ENCODE results near the gene CCDC24. TPM values are rescaled to one million over a fixed set of nuclear protein-coding genes. Genes with fewer than 3 reads are reported as not detected.
A peak's percentile ranks its signal among the peaks of the same experiment; 100 is the strongest.

CCDC24 gene
- total RNA-seq, 1 experiment from 2014 or later, result 5.2 TPM

- in situ Hi-C loops (cut with HindIII; ENCODE audit: low pct_unique_long_range_greater_than_20kb, low sequenced_read_pairs), result no loop called here
- no peak for DNase-seq (ENCODE audit: low read depth, low spot score)
Measured at GRCh38 chr1:43990271-43991199, 864 bp upstream of the CCDC24 start.

GRCh38 chr1:43991200-43991475, 261 bp upstream of the CCDC24 start:
- in situ Hi-C loops (cut with HindIII; ENCODE audit: low pct_unique_long_range_greater_than_20kb, low sequenced_read_pairs), result no loop called here
- DNase-seq (ENCODE audit: low read depth, low spot score), result no peak

DNA sequence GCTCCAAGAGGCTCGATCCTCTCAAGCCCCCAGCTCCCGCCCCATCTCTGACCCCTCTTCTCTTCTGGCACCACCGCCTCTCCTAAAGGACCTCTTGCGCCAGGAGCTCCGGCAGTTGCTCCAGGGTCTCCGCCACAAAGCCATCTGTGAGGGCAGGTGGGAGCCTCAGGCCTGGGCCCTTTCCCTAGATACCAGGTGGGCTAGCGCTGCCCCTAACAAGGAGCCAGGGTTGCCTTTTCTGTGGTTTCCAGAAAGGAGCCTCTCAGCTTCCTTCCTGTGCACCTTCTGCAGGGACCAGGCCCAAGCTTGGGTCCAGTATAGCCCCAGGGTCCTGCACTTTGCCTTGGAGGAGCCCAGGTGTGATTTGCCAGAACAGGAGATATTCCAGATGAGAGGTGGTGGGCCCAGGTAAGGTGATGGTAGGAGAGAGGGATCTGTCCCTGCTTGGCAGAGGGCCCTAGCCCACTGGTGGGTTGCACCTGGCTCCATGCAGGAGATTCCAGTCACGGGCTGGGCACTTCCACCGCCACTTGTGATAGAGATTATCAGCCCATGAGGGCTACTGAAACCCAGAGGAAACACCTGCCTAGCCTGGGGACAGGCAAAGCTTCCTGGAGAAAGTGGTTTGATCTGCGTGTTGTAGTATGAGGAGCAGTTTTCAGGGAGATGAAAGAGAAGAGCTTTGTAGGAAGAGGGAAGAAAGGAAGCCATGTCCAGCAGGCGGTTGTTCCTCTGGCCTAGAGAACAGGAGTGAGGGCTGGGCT, 1.0 kb downstream of the CCDC24 start:
- no peak for DNase-seq (ENCODE audit: low read depth, low spot score)
- in situ Hi-C loops (cut with HindIII; ENCODE audit: low pct_unique_long_range_greater_than_20kb, low sequenced_read_pairs), result no loop called here

GRCh38 chr1:43993206-43993914, 2.0 kb downstream of the CCDC24 start:
- in situ Hi-C loops (cut with HindIII; ENCODE audit: low pct_unique_long_range_greater_than_20kb, low sequenced_read_pairs), result no loop called here
- no peak for DNase-seq (ENCODE audit: low read depth, low spot score)

GRCh38 chr1:43994071-43994470, 2.7 kb downstream of the CCDC24 start:
- in situ Hi-C loops (cut with HindIII; ENCODE audit: low pct_unique_long_range_greater_than_20kb, low sequenced_read_pairs), result no loop called here
- DNase-seq (ENCODE audit: low read depth, low spot score), result no peak

- in situ Hi-C loops (cut with HindIII; ENCODE audit: low pct_unique_long_range_greater_than_20kb, low sequenced_read_pairs), result no loop called here
- peak; percentile 66 for DNase-seq (ENCODE audit: low read depth, low spot score)
Measured at GRCh38 chr1:43994794-43995790, 3.7 kb downstream of the CCDC24 start.

DNA sequence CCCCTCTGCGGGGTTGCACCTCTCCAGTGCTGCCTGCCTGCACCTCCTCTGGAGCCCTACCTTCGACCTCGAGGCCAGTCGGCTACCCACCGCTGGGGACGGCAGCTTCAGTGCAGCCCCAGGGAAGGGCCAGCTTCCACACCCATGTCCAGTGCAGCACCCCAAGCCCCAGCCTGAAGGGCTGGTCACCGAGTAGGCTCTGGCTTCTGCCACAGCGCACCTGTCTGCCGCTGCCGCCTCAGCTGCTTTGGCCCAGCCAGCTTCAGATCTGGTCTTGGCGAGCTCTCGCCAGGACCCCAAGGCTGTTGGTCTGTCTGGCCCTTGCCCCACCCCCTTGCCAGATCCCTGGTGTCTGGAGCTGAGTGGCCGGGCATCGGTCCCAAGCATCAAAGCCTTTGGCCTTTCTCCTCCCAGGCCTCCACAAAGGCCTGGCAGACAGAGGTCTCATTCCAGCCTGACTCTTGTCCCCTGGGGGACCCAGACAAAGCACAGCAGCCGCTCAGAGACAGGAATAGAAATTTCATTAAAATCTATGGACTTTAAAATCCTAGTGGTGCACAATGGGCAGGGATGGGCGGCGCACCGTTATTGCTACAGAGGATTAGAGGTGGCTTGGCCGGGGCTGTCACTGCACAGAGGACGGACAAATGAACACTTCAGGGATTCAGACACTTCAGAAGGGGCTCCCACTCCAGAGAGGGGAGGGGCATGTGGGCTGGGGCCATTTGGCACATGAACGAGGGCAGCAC, 4.8 kb downstream of the CCDC24 start:
- DNase-seq (ENCODE audit: low read depth, low spot score), result no peak
- in situ Hi-C loops (cut with HindIII; ENCODE audit: low pct_unique_long_range_greater_than_20kb, low sequenced_read_pairs), result no loop called here

GRCh38 chr1:43996733-43997115, 5.3 kb downstream of the CCDC24 start:
- DNase-seq (ENCODE audit: low read depth, low spot score), result no peak
- in situ Hi-C loops (cut with HindIII; ENCODE audit: low pct_unique_long_range_greater_than_20kb, low sequenced_read_pairs), result no loop called here

DNA sequence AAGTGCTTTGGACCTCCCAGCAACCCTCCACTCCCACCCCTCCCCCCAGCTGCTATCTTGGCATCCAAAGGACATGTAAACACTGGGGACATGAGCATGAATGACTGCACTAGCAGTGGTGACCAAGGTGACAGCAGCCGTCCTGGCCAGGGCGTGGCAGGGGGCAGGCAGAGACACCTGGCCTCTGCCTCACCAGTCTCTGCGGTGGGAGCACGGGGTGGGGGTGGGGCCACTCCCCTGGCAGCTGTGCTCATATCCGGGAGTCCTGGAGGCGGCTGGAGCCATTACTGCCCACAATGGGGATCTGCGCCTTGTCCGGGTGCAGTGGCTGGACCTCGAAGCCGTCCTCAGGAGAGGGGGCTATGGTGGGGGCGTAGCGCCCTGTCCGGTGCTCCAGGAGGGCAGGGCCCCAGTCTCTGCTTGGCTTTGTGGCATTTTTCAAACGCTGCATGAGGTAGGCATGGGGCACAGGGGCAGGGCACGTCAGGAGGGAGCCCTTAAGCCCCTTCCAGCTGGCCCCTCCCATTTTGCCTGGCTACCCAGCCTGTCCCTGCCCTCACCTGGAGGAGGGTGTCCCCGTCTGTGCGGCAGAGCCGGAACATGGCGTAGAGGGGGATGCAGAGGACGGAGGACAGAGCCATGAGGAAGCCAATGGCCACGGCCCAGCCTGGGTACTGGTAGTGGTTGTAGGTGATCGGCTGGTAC, 6.0 kb downstream of the CCDC24 start:
- in situ Hi-C loops (cut with HindIII; ENCODE audit: low pct_unique_long_range_greater_than_20kb, low sequenced_read_pairs), result no loop called here
- no peak for DNase-seq (ENCODE audit: low read depth, low spot score)

GRCh38 chr1:43998000-43998378, 6.6 kb downstream of the CCDC24 start:
- DNase-seq (ENCODE audit: low read depth, low spot score), result no peak
- in situ Hi-C loops (cut with HindIII; ENCODE audit: low pct_unique_long_range_greater_than_20kb, low sequenced_read_pairs), result no loop called here

DNA sequence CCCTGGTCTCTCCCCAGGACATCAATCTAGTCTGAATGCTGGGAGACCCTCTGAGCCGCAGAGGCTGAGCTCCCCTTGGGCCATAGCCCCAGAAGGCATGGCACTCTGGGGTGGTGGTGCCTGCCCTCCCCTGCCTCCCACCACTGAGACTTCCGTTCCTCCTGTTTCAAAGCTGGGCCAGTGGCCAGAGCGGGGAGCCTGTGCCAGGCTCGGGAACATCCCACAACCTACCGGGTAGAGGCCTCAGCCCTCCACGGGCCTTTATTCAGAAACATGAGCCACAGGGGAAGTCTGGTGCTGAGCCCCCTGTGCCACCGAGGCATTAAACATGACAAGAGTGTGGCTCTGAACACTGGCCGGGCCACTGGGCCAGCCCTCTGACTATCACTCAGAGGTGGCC, 8.1 kb downstream of the CCDC24 start:
- in situ Hi-C loops (cut with HindIII; ENCODE audit: low pct_unique_long_range_greater_than_20kb, low sequenced_read_pairs), result no loop called here
- DNase-seq (ENCODE audit: low read depth, low spot score), result no peak

- no peak for DNase-seq (ENCODE audit: low read depth, low spot score)
- in situ Hi-C loops (cut with HindIII; ENCODE audit: low pct_unique_long_range_greater_than_20kb, low sequenced_read_pairs), result no loop called here
Measured at GRCh38 chr1:44000122-44000665, 8.8 kb downstream of the CCDC24 start.

- in situ Hi-C loops (cut with HindIII; ENCODE audit: low pct_unique_long_range_greater_than_20kb, low sequenced_read_pairs), result no loop called here
Measured at GRCh38 chr1:44002165-44002564, 10.8 kb downstream of the CCDC24 start.

GRCh38 chr1:44002606-44003157, 11.3 kb downstream of the CCDC24 start:
- no peak for DNase-seq (ENCODE audit: low read depth, low spot score)
- in situ Hi-C loops (cut with HindIII; ENCODE audit: low pct_unique_long_range_greater_than_20kb, low sequenced_read_pairs), result no loop called here

More at GRCh38 chr1:44002165-44002564, 10.8 kb downstream of the CCDC24 start:
- no peak for DNase-seq (ENCODE audit: low read depth, low spot score)

DNA sequence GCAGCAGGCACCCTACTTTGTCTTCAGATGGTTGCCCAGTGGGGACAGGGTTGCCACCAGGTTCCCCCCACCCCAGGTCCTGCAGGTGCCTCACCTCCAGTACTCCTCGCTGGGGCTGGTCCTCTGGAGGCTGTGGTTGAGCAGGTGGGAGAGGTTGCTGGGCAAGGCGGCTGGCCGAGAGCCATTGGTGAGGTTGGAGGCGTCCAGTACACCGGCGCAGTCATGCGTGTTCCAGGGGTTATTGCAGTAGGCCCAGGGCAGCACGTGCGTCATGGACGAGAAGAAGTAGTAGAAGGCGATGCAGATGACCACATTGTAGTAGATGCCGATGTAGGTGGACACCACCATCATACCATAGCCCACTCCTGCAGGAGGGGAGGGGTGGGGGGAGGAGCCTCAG, 16.9 kb downstream of the CCDC24 start:
- in situ Hi-C loops (cut with HindIII; ENCODE audit: low pct_unique_long_range_greater_than_20kb, low sequenced_read_pairs), result no loop called here
- no peak for DNase-seq (ENCODE audit: low read depth, low spot score)
